HEK293T (cell line): ENCODE results near the gene GRIP1.

Source experiments
- CTCF ChIA-PET: fragments of 350-600 bp; formaldehyde crosslinking; extraction: SDS; loops from one replicate; lab custom pipeline; 2021; ENCODE audit warnings: antibody characterized with exemption, inconsistent platforms; lab: Yijun Ruan, JAX
- POLR2A ChIA-PET: fragments of 350-600 bp; formaldehyde crosslinking; extraction: SDS; loops from one replicate; lab custom pipeline; 2020; ENCODE audit warnings: antibody characterized with exemption, inconsistent platforms; lab: Yijun Ruan, JAX
- DNase-seq: peaks from one replicate; pipeline ENCODE4 v3.0.0; 2012; ENCODE audit warnings: mixed read lengths; ENCODE audit errors: extremely low spot score
- ARNT ChIP-seq: fragments of 450-650 bp; IDR thresholded peaks from 2 replicates; pipeline ENCODE4 v1.6.1; 2017; ENCODE audit warnings: mild to moderate bottlenecking
- BHLHE40 ChIP-seq: fragments of 450-650 bp; IDR thresholded peaks from 2 replicates; pipeline ENCODE4 v1.6.1; 2016; ENCODE audit warnings: mild to moderate bottlenecking, moderate library complexity, borderline replicate concordance
- CTBP1 ChIP-seq: fragments of 450-650 bp; IDR thresholded peaks from 2 replicates; pipeline ENCODE4 v1.6.1; 2016; ENCODE audit warnings: borderline replicate concordance
- ELF4 ChIP-seq: fragments of 450-650 bp; IDR thresholded peaks from 2 replicates; pipeline ENCODE4 v1.6.1; 2017; ENCODE audit warnings: antibody characterized with exemption
- FOXA1 ChIP-seq: fragments of 450-650 bp; IDR thresholded peaks from 2 replicates; pipeline ENCODE4 v1.6.1; 2016; ENCODE audit warnings: mild to moderate bottlenecking
- FOXK2 ChIP-seq: fragments of 450-650 bp; IDR thresholded peaks from 2 replicates; pipeline ENCODE4 v1.6.1; 2016; ENCODE audit warnings: mild to moderate bottlenecking
- FOXM1 ChIP-seq: fragments of 450-650 bp; IDR thresholded peaks from 2 replicates; pipeline ENCODE4 v1.6.1; 2017; ENCODE audit warnings: mild to moderate bottlenecking, borderline replicate concordance
- HDGF ChIP-seq: fragments of 450-650 bp; IDR thresholded peaks from 2 replicates; pipeline ENCODE4 v1.6.1; 2017; ENCODE audit warnings: antibody characterized with exemption, borderline replicate concordance
- L3MBTL2 ChIP-seq: fragments of 450-650 bp; conservative IDR thresholded peaks from 2 replicates; pipeline ENCODE4 v1.6.1; 2016; ENCODE audit warnings: mild to moderate bottlenecking
- LEF1 ChIP-seq: fragments of 450-650 bp; IDR thresholded peaks from 2 replicates; pipeline ENCODE4 v1.6.1; 2017; ENCODE audit warnings: mild to moderate bottlenecking, borderline replicate concordance
- NFRKB ChIP-seq: fragments of 450-650 bp; IDR thresholded peaks from 2 replicates; pipeline ENCODE4 v1.6.1; 2016; ENCODE audit warnings: mild to moderate bottlenecking, moderate library complexity
- PKNOX1 ChIP-seq: fragments of 450-650 bp; IDR thresholded peaks from 2 replicates; pipeline ENCODE4 v1.6.1; 2016
- SP1 ChIP-seq: fragments of 450-650 bp; IDR thresholded peaks from 2 replicates; pipeline ENCODE4 v1.6.1; 2017
- SUZ12 ChIP-seq: fragments of 450-650 bp; IDR thresholded peaks from 2 replicates; pipeline ENCODE4 v1.6.1; 2016; ENCODE audit warnings: mild to moderate bottlenecking
- TARDBP ChIP-seq: fragments of 450-650 bp; IDR thresholded peaks from 2 replicates; pipeline ENCODE4 v1.6.1; 2016
- ZNF384 ChIP-seq: fragments of 450-650 bp; IDR thresholded peaks from 2 replicates; pipeline ENCODE4 v1.6.1; 2016

The GRIP1 gene

DNA sequence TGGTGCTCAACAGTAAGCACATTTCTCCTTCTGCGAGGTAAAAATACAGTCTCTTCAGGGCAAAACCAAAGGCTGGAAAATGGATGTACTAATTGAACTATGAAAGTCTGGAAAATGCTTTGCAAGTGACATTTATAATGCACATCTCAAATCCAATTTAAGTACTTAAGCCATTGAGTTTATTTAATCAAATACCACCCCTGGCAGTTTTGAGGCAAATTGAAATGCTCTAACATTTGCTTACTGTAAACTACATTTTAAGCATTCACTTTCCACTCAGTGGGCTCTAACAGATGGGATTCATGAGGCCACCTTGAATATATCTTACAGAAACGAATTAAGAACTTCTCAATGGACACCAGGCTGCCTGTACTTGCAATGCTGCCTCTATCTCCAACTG, 306.9 kb downstream of the GRIP1 start:
- no peak for TF ChIP-seq ELF4
- TF ChIP-seq HDGF = no peak
- TF ChIP-seq PKNOX1 = no peak
- no peak for TF ChIP-seq FOXA1
- TF ChIP-seq LEF1 = no peak
- no peak for TF ChIP-seq SUZ12
- no peak for TF ChIP-seq NFRKB
- no peak for TF ChIP-seq SP1
- no peak for TF ChIP-seq TARDBP
- no peak for TF ChIP-seq ARNT
- POLR2A ChIA-PET = no interaction called here
- CTCF ChIA-PET = no interaction called here

GRCh38 chr12:66367015-66367667, 311.7 kb downstream of the GRIP1 start:
- no peak for DNase-seq
- POLR2A ChIA-PET = no interaction called here
- TF ChIP-seq BHLHE40 (no peak), ARNT (no peak), SUZ12 (no peak), PKNOX1 (no peak), LEF1 (no peak)
- CTCF ChIA-PET = no interaction called here

More for the DNA sequence above, 306.9 kb downstream of the GRIP1 start:
- DNase-seq = no peak

DNA sequence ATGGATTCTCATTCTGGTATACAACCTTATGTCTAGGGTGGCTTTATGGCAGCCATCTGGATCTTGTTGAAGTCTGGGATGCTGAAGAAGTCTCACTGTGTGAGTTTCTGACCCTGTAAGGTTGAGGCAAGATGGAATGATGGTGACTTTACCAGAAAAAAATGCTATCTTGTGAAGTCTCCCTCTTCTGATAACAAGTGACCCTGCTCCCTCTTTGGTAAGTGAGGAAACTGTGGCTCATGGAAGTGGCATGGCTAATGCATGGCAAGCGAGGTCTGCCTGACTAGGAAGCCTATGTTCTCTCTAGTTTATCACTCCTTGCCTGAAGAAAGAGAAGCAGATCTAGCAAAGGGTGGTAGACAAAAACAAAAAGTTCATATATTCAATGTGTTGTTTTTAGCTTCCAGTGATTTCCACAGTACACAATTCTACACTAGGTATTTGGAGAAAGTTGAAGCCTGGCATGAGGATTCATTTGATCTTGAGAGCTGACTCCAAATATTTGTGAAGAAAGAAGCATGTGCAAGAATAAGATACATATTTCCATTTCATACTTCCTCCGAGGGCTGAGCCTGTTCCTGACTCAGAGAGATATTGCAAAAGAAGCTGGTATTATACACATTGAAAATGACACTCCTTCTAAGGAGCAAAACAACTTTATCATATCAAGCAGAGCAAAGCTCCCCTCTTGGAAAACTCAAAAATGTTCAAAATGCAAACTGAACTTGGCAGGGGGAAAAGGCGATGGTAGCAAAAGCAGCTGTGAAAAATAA, 313.0 kb downstream of the GRIP1 start:
- TF ChIP-seq CTBP1 (no peak), FOXM1 (no peak), ELF4 (no peak), FOXK2 (no peak), PKNOX1 (no peak), SUZ12 (no peak), ZNF384 (no peak), TARDBP (no peak), BHLHE40 (no peak), FOXA1 (no peak), ARNT (no peak), NFRKB (no peak), HDGF (no peak), L3MBTL2 (no peak)
- ChIA-PET POLR2A (no interaction called here), CTCF (interaction anchor here (0.6 kb wide), 1 partner anchor 20 kb away, joined by 3 read pairs; no protein-coding TSS in a partner anchor)
- DNase-seq = no peak

- ChIA-PET CTCF (no interaction called here), POLR2A (no interaction called here)
- DNase-seq = no peak
- TF ChIP-seq PKNOX1 (no peak), SP1 (no peak), SUZ12 (no peak), LEF1 (no peak), FOXA1 (no peak), ELF4 (no peak), BHLHE40 (no peak), FOXK2 (no peak), CTBP1 (no peak), ZNF384 (no peak), L3MBTL2 (no peak), TARDBP (no peak), FOXM1 (no peak), ARNT (no peak)
These were observed 317.2 kb downstream of the GRIP1 start for GRCh38 chr12:66361703-66362102.

DNA sequence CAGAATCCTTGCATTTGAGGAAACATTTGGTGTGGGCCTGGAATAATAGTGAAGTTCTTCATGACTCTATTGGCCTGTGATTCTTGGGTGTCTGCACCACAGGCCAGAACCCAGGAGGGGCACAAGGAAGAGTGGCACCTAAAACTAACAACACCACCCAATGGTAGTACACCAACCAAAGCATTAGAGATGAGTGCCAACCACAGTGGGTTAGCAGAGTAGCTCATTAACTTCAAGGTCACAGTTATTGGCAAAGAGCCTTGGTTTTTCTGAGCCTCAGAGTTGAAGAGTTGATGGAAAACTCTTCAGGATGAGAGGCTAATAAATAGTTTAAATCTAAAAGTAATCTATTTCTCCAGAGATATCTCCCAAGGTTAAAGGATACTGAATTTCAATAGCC, 319.6 kb downstream of the GRIP1 start:
- DNase-seq = no peak
- POLR2A ChIA-PET = no interaction called here
- CTCF ChIA-PET = no interaction called here
- TF ChIP-seq ARNT = no peak

- DNase-seq = no peak
- ChIA-PET POLR2A (no interaction called here), CTCF (no interaction called here)
- TF ChIP-seq FOXA1 (no peak), ARNT (no peak), PKNOX1 (no peak), FOXM1 (no peak), ZNF384 (no peak), LEF1 (no peak), NFRKB (no peak), SUZ12 (no peak), HDGF (no peak), SP1 (no peak), TARDBP (no peak), BHLHE40 (no peak), CTBP1 (no peak), FOXK2 (no peak), L3MBTL2 (no peak), ELF4 (no peak)
These were observed 324.6 kb downstream of the GRIP1 start for GRCh38 chr12:66354291-66354690.
